ENCODE data around the gene OR52J3.

DNA sequence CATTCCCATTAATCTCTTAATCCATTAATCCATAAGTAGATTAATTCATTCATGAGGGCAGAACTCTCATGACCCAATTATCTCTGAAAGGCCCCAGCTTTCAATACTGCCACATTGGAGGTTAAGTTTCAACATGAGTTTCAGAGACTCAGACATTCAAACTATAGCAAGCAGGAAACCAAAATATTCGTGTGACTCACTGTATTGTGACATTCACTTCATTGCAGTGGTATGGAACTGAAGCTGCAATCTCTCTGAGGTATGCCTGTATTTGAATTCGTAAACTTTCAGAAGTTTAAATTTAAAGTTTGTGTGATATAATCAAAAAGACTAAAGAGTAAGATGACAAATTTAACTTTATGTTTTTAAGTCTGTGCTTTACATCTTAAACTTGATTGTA, 2.9 kb upstream of the OR52J3 start:
- TF ChIP-seq, protein P1, sequence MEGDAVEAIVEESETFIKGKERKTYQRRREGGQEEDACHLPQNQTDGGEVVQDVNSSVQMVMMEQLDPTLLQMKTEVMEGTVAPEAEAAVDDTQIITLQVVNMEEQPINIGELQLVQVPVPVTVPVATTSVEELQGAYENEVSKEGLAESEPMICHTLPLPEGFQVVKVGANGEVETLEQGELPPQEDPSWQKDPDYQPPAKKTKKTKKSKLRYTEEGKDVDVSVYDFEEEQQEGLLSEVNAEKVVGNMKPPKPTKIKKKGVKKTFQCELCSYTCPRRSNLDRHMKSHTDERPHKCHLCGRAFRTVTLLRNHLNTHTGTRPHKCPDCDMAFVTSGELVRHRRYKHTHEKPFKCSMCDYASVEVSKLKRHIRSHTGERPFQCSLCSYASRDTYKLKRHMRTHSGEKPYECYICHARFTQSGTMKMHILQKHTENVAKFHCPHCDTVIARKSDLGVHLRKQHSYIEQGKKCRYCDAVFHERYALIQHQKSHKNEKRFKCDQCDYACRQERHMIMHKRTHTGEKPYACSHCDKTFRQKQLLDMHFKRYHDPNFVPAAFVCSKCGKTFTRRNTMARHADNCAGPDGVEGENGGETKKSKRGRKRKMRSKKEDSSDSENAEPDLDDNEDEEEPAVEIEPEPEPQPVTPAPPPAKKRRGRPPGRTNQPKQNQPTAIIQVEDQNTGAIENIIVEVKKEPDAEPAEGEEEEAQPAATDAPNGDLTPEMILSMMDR (IDR thresholded peaks at IDR 0.05) = no peak
- TF ChIP-seq POLR2A (IDR thresholded peaks at IDR 0.05) = no peak
